ENCODE data around the gene ARL17A.
"Not testable (repeated sequence)": the region's sequence is repeated elsewhere in the genome, so short reads cannot be mapped to it uniquely, and the experiment has no call there.

The ARL17A gene

GRCh38 chr17:46579083-46580075, at the start of gene ARL17A:
Gene ARL17A (minus strand): TSS chr17:46579691. CDS start chr17:46576322, 3,369 bp downstream.
- FAIRE-seq: peak; percentile 100
- not testable (repeated sequence) for DNase-seq (ENCODE audit: low spot score)

DNA sequence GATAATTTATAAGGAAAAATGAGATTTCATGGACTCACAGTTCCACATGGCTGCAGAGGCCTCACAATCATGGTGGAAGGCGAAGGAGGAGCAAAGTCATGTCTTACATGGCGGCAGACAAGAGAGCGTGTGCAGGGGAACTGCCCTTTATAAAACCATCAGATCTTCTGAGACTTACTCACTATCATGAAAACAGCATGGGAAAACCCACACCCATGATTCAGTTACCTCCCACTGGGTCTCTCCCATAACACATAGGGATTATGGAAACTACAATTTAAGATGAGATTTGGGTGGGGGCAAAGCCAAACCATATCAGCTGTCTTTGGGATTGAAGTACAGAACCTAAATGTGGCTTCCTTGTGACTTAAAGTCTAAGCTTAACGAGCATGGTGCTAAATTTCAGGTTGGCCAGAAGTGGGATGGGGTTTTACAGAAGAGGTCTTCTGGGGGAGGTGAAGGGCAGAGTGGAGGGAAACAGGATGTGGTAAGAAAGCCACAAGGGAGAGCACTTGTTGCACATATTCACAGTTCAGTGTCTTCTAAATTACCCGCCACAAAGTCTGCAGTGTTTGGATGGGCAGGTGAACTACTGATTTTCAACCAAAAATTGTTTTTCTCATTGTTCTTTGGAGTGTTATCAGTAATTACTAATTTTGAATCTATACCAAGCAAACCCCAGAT, 49.4 kb upstream of the ARL17A start:
- FAIRE-seq: peak; percentile 75
- not testable (repeated sequence) for DNase-seq (ENCODE audit: low spot score)

- not testable (repeated sequence) for DNase-seq (ENCODE audit: low spot score)
- peak; percentile 98 for FAIRE-seq
Observed at GRCh38 chr17:46627452-46627851, 48.0 kb upstream of the ARL17A start.

- FAIRE-seq: peak; percentile 48
Observed at GRCh38 chr17:46624726-46625125, 45.2 kb upstream of the ARL17A start.

GRCh38 chr17:46623790-46624189, 44.3 kb upstream of the ARL17A start:
- peak; percentile 87 for FAIRE-seq
- DNase-seq (ENCODE audit: low spot score): not testable (repeated sequence)

More at GRCh38 chr17:46624726-46625125, 45.2 kb upstream of the ARL17A start:
- DNase-seq (ENCODE audit: low spot score): not testable (repeated sequence)

GRCh38 chr17:46618975-46619374, 39.5 kb upstream of the ARL17A start:
- not testable (repeated sequence) for FAIRE-seq; DNase-seq (ENCODE audit: low spot score)

DNA sequence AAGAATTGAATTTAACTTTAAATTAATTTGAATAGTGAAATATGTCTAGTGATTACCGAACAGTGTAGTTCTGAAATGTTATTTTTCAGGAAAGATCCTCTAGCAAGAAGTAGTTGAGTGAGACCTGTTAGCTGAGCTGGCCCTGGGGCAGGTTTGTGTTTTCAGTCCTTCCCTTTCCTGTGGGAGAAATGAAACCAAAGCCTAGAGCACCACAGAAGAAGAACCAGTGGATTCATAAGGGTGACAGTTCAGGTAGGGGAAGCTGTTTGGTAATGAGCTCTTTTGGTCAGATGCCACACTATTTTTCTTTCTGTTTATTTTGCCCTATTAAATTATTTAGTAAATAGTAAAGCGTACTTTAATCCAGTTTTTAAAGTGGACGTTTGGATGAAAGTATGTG, 37.6 kb upstream of the ARL17A start:
- FAIRE-seq; DNase-seq (ENCODE audit: low spot score): not testable (repeated sequence)

- DNase-seq (ENCODE audit: low spot score): not testable (repeated sequence)
- peak; percentile 66 for FAIRE-seq
Observed at GRCh38 chr17:46613876-46614275, 34.4 kb upstream of the ARL17A start.

DNA sequence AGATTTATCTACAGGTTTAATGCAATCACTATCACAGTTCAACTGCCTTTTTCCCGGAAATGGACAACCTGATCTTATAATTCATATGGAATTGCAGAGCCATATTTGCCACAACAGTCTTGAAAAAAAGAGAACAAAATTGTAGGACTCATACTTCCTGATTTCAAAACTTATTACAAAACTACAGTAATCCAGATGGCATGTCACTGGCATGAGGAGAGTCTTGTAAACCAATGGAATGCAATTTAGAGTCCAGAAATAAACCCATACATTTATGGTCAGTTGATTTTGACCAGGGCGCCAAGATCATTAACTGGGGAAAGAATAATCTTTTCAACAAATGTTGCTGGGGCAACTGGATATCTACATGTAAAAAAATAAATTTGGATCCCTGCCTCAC, 31.8 kb upstream of the ARL17A start:
- DNase-seq (ENCODE audit: low spot score): not testable (repeated sequence)
- peak; percentile 93 for FAIRE-seq

DNA sequence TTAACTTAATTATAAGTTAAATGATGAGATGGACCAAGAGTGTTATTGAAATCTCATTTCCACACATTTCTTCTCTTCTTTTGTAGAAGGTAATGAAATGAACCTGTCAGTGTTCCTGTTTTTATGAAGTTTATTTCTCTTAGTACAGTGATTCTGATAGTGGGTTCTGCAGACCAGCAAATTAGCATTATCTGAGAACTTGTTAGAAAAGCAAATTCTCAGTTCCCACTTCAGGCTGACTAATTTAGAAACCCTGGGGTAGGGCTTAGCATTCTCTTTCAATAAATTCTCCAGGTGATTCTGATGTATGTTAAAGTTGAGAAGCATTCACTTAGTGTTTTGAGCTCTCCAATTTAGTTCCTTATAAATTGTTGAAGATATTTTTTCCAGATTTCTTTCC, 23.6 kb upstream of the ARL17A start:
- not testable (repeated sequence) for DNase-seq (ENCODE audit: low spot score)
- peak; percentile 17 for FAIRE-seq

GRCh38 chr17:46600767-46601166, 21.3 kb upstream of the ARL17A start:
- FAIRE-seq; DNase-seq (ENCODE audit: low spot score): not testable (repeated sequence)

DNA sequence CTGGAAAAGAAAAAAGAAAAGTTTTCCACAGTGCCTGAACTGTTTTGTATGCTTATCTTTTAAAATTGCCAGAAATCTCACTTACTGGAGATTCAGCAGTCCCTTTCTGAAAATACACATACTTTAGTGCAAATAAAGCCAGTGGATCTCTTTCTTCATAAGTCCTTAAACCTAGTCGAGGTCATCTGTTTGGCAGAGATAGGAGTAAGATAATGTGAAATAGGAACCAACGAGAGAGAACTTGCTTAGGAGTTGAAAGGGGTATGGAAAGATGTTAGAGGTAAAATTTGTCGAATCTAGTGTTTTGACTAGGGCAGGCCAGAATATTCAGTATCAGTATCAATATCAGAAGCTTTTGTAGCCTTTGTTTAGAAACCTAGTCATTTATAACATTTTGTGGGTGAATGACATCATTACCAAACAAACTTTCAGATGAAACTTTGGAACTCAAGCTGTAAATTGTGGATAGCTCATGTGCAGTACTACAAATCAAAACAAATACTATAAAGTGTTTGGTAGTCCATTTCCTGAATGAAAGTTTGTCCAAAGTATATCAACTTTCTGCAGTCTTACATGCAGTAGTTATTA, 18.9 kb upstream of the ARL17A start:
- peak; percentile 74 for FAIRE-seq
- DNase-seq (ENCODE audit: low spot score): not testable (repeated sequence)

DNA sequence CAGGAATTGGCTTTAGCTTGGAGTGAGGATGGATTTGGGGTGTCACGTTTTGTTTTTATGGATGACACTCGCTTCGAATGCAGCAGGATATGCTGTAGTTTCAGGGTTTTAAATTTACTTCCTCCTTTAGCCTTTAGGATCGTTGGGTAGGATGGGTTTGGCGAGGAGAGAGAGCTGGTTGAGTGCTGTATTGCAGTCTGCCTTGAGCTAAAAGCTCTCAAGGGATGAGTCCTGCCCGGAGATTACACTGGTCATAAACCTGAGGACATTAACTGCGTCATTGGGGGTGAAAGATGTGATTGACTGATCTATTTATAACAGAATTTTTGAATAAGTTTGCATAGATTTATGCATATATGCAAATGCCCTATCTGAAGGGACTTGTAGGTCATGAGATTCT, 11.8 kb upstream of the ARL17A start:
- FAIRE-seq; DNase-seq (ENCODE audit: low spot score): not testable (repeated sequence)

GRCh38 chr17:46590157-46591146, 11.0 kb upstream of the ARL17A start, which contains the start of gene NSF:
Gene NSF (plus strand): TSS chr17:46590669. CDS start chr17:46590776, 107 bp downstream.
- not testable (repeated sequence) for DNase-seq (ENCODE audit: low spot score)
- peak; percentile 97 for FAIRE-seq

- not testable (repeated sequence) for DNase-seq (ENCODE audit: low spot score)
- FAIRE-seq: peak; percentile 69
Observed at GRCh38 chr17:46585444-46585843, 6.0 kb upstream of the ARL17A start.

DNA sequence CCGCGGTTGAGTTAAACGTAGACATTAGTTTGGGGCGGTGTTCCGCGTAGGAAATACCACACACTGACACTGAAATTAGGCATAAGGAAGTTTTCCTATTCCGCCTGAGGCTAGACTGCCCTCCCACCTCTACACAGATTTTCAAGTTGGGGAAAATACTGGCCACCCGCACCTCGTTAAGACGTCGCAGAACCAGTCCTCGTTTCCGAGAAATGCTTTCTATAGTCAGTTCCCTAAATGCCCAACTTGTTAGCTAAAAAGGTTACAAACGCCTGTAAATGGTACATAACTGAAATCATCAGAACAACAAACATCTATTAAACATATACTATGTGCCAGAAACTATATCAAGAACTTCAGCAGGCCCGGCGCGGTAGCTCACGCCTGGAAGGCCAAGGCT, 591 bp upstream of the ARL17A start:
- DNase-seq (ENCODE audit: low spot score); FAIRE-seq: not testable (repeated sequence)

DNA sequence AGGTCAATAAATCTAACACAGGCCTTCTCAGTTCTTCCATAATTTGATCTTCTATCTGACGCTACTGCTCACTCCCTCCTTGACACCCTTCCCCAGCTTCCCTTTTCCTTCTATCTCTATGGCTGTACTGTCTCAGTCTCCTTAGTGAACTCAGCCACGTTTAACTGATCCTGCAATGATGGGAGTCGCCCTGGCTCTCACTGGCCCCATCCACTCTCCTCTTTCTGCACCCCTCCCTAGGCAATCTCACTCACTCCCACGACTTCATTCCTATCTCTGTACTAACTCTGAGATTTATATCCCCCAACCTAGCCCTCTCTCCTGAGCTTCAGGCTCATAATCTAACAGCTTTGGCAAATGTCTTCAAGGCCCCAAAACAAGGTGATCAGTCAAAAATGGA, 7.7 kb downstream of the ARL17A start:
- FAIRE-seq; DNase-seq (ENCODE audit: low spot score): not testable (repeated sequence)

GRCh38 chr17:46566980-46567379, 12.5 kb downstream of the ARL17A start:
- not testable (repeated sequence) for FAIRE-seq; DNase-seq (ENCODE audit: low spot score)

DNA sequence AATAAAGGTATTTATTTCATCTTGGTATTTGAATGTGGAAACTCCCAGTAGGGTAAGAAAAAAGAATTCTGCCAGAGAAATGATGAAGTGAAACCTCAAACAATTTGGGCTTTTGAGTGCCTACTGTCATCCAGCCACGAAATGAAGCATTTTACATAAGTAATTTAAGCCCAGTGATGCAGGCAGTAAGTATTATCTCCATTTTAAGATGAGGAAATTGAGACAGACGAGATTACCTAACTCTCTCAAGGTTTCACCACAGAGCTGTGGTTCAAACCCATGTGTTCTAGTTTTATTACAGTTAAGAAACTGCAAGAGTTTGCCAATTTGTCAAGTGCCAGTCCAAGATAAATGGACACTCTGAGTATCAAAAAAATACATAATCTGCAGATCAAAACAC, 13.2 kb downstream of the ARL17A start:
- not testable (repeated sequence) for FAIRE-seq; DNase-seq (ENCODE audit: low spot score)

DNA sequence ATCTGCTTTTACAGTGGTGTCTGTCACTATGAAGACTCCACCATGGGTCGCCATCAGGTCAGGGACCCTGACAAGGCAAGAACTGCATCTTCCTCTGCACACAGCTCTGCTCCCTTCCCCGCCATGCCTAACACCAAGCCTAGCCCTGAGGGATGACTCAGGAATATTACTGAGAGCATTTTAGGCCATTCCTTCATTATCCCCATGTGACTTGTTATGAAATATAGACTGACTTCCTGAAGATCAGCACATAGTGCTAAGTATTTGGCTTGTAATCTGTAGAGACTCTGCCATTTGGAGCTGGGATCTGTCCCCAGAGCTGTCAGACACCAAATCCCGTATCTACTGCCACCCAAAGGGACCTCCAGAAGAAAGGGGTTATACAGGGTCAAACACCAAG, 19.4 kb downstream of the ARL17A start:
- not testable (repeated sequence) for FAIRE-seq; DNase-seq (ENCODE audit: low spot score)

All from urothelium cell line (cell line).